Dedifferentiated amniotic fluid mesenchymal stem cell (primary cell): Measurements from ENCODE around the gene DTX1.

ENCODE experiments used
- DNase-seq: peaks from one replicate; pipeline ENCODE4 v3.0.0-alpha.2; 2016; ENCODE audit errors: extremely low spot score

DTX1 gene

DNA sequence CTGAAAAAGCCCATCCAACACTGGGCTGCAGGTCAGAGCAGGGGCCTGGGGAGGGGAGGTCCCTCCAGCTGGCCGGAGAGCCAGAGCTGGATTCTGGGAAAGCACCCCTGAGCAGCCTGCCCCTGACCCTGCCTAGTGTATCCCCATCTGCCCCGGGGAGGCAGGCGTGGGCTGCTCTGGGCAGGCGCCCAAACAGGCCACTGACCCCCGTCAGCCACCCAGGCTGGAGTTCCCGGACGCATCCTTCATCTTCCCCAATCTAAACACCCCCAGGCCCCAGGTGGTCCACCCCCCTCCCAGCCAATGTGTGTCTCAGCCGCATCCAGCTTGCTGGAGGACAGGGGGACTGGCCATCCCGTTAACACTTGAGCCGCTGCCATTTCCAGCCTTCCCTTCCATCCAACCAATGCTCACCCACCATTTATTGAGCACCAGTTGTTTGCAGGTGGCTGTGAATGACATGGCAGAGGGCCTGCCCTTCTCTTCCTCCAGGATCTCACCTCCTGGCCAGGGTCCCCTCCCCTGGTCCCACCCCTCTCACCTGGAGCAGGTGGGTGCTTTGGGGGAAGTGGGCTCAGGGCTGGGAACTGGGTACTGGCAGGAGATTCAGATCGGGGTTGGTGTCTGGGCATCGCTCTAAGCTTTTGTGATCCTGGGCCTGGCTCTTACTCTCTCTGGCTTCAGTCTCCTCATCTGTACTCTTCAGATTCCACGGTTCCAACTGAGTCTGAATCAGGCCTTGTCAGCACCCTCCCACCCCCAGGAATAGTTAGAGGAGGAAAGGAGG lies 743 bp upstream of the DTX1 start:
- DNase-seq, result no peak

- no peak for DNase-seq
These were observed 224 bp upstream of the DTX1 start for GRCh38 chr12:113056381-113056630.

DNA sequence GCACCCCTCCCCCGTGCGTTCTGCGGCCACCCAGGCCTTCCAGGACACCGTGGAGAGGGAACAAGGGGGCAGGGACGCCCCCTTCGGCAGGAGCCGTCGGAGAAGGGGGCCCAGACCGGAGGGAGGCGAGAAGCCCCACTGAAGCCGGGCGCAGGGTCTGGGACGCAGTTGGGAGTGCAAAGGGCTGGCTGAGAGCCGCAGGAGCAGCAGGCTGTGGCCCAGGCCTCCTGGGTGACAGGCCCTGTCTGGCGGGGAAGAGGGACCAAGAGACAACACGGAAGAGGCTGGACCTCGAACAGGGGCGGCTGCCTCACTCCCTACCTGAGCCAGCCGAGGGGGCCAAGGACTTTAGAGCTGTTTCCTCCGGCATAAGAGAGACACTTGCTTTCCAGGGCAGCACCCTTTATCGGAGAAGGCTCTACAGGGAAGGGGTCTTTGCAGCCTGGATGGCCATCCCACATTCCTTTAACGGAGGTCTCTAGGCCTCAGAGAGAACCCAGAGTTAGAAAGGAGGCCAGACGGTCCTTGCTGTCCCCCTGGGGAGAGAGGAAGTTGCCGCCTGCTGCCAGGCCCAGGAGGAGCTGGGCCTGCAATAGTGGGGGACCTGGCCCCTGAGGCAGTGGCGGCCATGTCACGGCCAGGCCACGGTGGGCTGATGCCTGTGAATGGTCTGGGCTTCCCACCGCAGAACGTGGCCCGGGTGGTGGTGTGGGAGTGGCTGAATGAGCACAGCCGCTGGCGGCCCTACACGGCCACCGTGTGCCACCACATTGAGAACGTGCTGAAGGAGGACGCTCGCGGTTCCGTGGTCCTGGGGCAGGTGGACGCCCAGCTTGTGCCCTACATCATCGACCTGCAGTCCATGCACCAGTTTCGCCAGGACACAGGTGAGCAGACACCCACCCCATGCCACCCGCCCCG lies 1.3 kb downstream of the DTX1 start:
- DNase-seq, result no peak

GRCh38 chr12:113058553-113058952 lies 2.0 kb downstream of the DTX1 start:
- DNase-seq, result no peak

DNA sequence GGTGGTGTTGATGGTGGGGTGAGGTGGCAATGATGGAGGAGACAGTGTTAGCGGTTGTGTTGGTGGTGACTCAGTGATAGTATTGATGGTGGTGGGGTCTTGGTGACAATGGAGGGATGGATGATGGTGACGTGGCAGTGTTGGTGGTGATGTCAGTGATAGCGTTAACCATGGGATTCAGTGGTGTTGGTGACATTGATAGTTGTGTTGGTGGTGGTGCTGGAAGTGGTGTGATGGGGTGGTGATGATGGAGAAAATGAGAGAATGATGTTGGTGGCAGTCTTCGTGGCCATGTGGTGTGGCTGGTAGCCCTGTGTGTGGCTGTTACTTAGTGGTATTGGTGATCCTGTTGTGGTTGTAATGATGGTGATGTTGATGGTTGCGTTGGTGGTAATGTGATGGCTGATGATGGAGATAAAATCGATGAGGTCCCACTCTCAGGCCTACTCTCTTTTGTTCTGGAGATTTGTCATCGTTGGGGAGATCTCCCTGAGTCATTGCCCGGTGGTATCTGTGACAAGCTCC lies 2.6 kb downstream of the DTX1 start:
- DNase-seq, result no peak

GRCh38 chr12:113060336-113060960 lies 3.9 kb downstream of the DTX1 start:
- no peak for DNase-seq

DNA sequence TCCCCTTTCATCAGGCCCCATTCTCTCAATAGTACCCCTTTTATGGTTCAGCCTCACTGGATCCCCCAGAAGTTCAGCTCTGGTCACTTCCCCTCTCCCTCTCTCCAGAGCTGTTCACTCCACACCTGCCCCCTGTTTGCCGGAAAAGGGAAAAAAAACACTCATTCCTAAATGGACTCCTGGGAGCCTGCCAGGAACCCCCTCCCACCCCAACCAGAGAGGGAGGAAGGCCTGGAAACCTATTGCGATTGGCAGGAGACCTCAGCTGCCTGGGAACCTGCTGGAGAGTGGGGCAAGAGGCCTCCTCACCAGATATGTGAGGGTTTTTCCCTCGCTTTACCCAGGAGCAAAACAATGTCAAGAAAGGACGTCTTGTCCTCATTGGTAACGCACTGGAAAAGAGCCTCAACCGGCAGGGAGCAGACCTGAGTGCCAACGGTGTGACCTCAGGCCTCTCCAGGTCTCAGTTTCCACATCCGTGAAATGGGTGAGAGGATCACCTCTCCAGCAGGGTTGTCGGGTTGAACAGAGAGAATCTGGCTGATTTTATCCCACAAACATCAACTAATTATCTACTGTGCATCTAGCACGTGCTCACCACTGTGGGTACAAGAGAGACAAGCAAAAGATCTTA lies 4.6 kb downstream of the DTX1 start:
- DNase-seq, result no peak

DNA sequence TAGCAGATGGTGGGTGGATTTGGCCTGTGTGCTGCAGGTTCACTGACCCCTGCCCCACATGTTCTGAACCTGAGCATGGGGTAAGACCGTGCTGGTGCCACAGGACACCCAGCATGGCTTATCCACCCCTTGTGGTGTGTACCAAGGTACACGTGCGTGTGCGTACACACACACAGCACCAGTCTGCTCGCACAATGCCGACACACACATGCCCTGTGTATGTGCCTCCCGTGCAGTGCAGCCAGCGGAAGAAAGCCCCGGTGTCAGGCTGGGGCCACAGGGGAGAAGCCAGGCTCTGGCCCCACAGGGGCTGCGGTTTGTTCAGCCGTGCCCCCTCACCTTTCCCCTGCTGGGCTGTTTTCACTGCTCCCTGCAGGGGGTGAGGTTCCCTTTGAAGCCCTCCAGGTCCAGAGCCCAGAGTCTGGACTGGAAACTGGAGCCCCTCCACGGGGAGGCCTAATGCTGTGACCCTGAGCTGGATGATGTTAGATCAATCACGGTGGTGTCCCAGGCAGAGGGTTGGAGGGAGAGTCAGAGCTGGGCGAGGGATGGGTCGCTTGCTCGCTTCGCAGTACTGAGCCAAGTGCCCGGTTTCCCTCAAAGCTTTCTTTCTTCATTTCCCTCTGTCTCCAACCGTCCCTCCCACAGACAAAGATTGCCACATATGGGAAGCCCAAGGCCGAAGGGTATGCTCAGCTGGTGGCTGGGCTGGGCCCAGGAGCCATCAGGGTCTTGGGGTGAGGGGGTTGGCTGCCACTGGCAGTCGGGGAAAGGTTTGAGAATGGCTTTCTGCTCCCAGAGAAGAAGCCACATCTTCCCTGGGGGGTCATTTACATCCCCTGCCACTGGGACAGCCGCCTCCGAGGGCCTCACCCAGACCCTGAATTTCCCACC lies 6.2 kb downstream of the DTX1 start:
- no peak for DNase-seq

DNA sequence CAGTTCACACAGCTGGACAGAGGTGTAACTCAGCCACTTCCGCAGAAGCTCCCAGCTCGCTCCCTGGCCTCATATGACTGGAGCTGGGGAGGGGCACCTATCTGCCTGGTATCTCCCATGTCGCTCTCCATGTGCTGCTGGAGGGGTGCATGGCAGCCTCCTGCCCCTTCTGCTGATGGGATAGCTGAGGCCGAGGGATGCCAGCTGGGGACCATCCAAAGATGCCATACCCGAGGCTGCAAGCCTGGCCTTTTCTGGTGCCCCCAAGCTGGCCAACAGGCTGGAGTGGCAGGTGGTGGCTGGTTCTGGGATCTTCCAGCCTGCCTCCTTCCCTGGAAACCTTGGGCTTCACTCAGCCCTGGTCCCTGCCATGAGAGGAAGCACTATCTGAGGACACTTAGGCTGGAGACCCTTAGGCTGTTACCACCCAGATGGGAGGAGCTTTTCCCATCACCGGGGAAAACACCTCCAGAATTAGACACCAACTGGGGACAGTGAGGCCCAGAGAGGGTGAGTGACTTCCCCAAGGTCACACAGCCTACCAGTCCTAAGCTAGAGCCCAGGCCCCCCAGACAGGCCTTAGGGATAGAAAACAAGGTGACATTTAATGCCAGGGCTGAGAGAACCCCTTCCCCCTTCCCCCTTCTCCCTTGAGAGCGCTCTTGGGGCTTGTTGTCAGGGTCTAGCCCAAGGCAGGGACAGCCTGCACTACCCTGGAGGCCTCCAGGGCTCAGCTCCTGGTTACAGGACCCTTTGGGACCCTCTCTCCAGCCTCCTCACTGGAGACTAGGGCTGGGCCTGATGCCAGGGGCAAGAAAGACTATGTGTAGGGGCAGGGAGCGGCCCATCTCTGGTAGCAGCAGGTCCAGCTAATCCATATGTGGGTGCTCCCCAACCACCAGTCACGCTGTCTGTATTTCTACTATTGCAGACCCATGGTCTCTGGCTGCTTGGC lies 7.1 kb downstream of the DTX1 start:
- DNase-seq, result no peak

DNA sequence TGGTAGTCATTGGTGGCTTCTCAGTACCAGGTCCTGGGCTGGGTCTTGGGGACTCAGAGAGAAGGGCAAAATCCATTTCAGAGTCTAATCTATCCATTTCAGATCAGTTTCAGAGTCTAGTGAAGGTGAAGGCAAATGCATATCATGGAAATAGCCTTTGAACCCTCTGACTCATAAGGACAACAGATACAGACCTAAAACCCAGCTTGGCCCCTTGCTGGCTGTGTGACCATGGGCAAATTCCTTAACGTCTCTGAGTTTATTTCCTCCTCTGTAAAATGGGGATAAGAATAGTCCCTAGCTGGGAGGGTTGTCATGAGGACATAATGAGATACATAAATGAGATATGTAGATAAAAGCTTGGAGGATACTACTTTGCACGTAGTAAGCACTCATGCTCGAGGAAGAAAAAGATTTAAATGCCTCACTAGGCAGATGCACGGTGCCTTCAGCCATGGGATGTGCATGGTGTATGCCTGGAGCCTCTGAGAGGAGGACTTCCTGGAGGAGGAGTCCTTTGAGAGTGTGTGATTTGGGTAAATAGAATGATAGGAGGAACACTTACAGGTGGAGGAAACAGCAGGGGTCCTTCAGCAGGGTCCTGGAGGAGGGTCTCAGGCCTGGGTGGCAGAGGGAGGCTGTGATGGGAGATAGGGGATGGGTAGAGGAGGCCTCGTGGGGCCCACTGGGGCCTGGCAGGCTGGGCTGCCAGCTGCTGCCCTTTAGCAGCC lies 8.0 kb downstream of the DTX1 start:
- DNase-seq, result no peak

GRCh38 chr12:113065126-113066007 lies 8.8 kb downstream of the DTX1 start:
- DNase-seq, result no peak

DNA sequence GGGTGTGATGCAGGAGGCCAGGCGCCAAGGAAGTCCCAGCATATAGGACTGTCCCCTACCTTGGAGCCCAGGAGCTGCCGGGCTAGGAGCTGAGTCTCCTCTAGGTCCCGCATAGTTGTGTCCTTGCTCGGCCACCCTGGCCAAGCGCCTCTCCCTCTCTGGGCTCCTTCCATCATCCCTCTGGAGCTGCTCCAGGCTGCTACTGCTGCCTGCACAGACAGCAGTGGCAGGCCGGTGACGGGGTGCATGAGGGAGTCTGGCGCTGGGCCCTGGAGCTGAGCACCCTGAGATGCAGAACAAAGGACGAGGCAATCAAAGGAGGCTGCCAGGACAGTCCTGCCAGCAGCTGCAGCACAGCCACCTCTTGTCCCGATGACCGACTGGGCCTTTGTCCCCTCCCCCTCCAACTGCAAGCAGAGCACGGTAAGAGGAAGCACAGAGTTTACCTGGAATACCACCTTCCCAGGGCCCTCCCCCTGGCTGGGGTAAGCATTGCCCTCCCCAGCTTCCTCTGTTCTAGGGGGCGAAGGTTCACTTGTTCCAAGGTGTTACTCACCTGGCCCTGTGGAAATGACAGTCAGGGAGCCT lies 10.4 kb downstream of the DTX1 start:
- no peak for DNase-seq

DNA sequence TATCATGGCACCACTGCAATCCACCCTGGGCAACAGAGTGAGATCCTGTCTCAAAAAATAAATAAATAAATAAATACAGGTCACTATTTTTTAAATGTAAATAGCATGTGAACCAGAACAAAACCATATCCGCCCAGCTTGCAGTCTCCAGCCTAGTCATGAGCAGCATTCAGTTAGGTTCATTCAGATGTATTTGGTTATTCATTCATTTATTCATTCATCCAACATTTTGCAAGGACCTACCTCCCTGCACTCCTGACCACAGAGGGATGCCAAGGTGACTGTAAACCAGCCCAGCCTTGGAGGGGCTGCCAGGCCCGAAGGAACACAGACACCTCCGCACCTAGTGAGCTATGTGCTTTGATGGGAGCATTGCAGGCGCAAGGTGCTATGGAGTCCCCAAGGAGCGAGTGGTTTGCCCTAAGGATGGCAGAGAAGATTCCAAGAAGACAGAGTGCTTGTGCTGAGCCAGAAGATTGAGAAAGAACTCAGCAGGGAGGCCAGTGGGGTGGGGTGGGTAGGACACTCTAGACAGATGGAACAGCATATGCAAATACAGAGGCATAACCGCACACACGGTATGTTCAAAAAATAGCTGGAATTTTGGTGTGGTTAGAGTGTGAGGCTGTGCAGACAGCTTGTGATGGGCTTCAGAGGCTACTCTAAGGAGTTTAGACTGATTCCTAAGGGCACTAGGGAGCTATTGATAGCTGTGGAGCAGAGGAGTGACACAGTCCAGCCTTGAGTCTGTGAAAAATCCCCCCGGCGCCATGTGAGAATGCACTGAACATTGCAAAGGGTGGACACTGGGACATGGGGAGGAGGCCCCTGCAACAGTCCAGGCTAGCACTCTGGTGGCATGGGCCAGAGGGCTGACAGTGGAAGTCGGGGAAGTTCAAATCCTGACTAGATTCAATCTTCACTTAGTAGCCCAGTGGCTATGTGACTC lies 11.7 kb downstream of the DTX1 start:
- DNase-seq, result no peak

DNA sequence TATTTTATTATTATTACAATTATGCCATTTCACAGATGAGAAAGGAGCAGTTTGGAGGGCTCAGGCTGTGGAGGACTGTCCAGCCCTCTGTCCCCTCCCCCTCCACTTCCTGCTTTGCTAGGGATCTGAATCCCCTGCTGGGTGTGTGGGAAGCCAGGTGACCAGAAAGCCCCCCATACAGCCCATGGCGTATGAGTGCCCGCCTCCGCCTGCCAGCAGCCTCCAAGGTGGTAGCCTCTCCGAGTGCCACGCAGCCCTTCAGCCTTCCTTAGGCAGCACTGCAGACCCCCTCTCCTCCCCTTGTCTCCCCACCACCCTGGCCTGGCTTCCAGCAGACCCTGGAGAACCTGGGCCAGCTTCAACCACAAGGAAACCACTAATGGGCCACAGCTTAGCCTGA lies 12.6 kb downstream of the DTX1 start:
- DNase-seq, result no peak

DNA sequence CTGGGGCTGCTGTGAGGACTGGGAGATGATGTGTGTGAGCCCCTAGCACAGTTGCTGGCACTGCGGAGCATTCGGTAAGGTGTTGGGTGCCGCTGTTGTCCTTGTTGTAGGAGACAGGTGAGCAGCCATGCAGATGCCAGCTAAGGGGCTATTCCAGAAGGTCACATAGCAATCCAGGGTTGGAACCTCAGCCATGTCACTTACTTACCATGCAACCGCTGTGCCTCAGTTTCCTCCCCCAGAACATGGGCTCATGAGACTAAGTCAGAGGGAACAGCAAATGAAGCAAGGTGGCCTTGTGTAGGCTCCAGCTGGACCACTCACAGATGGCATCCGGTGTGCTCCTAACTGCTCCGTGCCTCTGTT lies 13.2 kb downstream of the DTX1 start:
- no peak for DNase-seq

DNA sequence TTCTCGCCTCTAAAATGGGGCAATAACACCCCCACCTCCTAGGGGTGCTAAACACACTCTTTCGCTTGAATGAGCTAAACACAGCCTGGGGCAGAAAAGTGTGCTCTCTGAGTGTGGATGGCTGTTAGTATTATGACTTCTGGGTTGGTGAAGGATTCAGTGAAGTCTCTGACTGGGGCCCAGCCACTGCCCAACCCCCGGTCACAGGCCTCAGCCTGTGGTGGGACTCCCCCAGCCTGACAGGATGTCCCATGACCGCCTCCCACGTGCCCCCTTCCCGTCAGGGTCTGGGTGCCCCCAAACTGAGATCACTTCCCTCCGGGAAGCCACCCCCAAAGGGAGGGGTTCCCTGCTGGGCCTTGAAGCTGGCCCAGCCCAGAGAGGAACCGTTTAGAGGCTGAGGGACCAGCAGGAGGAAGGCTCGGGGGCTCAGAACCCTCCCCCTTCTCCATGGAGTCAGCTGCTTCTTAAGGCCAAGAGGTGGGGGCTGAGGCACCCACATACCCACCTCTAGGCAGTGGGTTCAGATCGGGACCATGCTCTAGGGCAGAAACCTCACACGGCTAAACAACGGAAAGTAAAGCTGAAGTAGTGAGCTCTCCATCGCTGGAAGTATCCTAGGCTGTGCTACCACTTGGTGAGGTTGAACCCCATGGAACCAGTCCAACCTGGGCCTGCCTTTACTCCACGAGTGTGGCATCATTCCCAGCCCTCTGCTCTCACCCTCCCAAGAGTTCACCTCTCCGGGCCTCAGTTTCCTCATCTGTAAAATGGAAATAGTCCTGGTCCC lies 13.8 kb downstream of the DTX1 start:
- no peak for DNase-seq
